ENCODE results near the gene FAM240B. TPM values are rescaled to one million over a fixed set of nuclear protein-coding genes. Genes with fewer than 3 reads are reported as not detected.

FAM240B gene
- total and polyA plus RNA-seq, 2 of the 13 experiments (the other 11 are each of a cell fraction or from before 2014, with no cell fraction given): not detected

DNA sequence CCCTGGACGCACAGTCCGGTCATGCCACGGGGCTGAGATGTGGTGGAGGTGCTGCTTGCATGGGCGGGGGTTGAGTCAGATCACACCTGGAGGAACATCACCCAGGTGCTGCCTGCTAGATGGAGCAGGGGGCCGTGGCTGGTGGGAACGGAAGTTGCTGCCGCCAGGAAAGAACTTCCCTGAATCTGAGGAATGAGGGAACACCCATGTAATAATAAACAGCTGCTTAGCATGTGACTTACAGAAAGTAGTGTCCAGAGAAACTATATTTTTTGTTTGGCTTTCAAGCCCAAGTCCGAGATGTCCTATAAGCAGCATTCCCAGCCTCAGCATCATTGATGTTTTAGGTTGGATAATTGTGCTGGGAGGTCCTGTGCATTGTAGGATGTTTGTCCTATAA is 27.1 kb upstream of the FAM240B start:
- H3K79me2 ChIP-seq (ENCODE audit: insufficient read depth, low read length): no peaks in the 10 kb centered on the region
- POLR2A ChIA-PET: no interaction called here
- in situ Hi-C loops (cut with HindIII; ENCODE audit: extremely low pct_ligation_motif_present, low pct_unique_long_range_greater_than_20kb) (no loop called here), intact Hi-C loops (cut with micrococcal nuclease; ENCODE audit: unreplicated experiment) (no loop called here)
- no peaks in the 10 kb centered on the region for H4K20me1 ChIP-seq (ENCODE audit: insufficient read depth, low read length)
- no TSS peak for BruUV-seq (replicated peaks)
- H2AFZ ChIP-seq (ENCODE audit: low read length): no peak overlapping the region
- no peak for ATAC-seq
- H3K4me2 ChIP-seq (ENCODE audit: low read depth, low read length): no peak overlapping the region
- TF ChIP-seq ZKSCAN8 (CRISPR knock-in tag; IDR thresholded peaks at IDR 0.05; ENCODE audit: borderline replicate concordance): no peak
- TF ChIP-seq ZFP37 (CRISPR knock-in tag; IDR thresholded peaks at IDR 0.05; ENCODE audit: borderline replicate concordance): no peak
- no peak for TF ChIP-seq ZUFSP (CRISPR knock-in tag; IDR thresholded peaks at IDR 0.05; ENCODE audit: borderline replicate concordance)
- no peak for TF ChIP-seq GTF2F1 (IDR thresholded peaks at IDR 0.05; ENCODE audit: low read length)
- no peak for TF ChIP-seq THAP8 (CRISPR knock-in tag; IDR thresholded peaks at IDR 0.05; ENCODE audit: borderline replicate concordance)
- TF ChIP-seq ZNF839 (CRISPR knock-in tag; IDR thresholded peaks at IDR 0.05; ENCODE audit: borderline replicate concordance): no peak
- FAIRE-seq: no peak
- H3K4me1 ChIP-seq (ENCODE audit: insufficient read depth, low read length): no peaks in the 10 kb centered on the region
- WGBS (ENCODE audit: low lambda C conversion rate): 10% methylated on average over 8 of the region's 8 CpGs
- CTCF ChIA-PET (ENCODE audit: low intra/inter-chr PET ratio, low total read pairs): no interaction called here
- no peak overlapping the region for H3K4me3 ChIP-seq (replicated peaks in 1 of 3; ENCODE audit: insufficient read depth in 1 of 3, low read depth in 2 of 3, low read length in 3 of 3)
- no peak for DNase-seq (ENCODE audit: low spot score)
- no peaks in the 10 kb centered on the region for H3K9me3 ChIP-seq (ENCODE audit: low read length)
- H3K27ac ChIP-seq (ENCODE audit: extremely low read length, insufficient read depth, low read length): no peak overlapping the region
- H3K36me3 ChIP-seq (replicated peaks in 1 of 2; ENCODE audit: control insufficient read depth in 1 of 2, insufficient read depth in 2 of 2, low read length in 2 of 2): no peaks in the 10 kb centered on the region
- H3K27me3 ChIP-seq (ENCODE audit: control insufficient read depth in 1 of 2, insufficient read depth in 2 of 2, low read length in 2 of 2): peaks cover 0 to 10% of the 10 kb centered on the region in 2 experiments; a peak in 1 of 5 replicates
- no peak overlapping the region for H3K9ac ChIP-seq (ENCODE audit: insufficient read depth, low read depth, low read length)

- no TSS peak for BruUV-seq (replicated peaks)
- H3K4me3 ChIP-seq (replicated peaks in 1 of 3; ENCODE audit: insufficient read depth in 1 of 3, low read depth in 2 of 3, low read length in 3 of 3): no peak overlapping the region
- TF ChIP-seq PBX3 (CRISPR knock-in tag; IDR thresholded peaks at IDR 0.05; ENCODE audit: borderline replicate concordance): no peak
- no peak overlapping the region for H3K27ac ChIP-seq (ENCODE audit: extremely low read length, insufficient read depth, low read length)
- H3K36me3 ChIP-seq (replicated peaks in 1 of 2; ENCODE audit: control insufficient read depth in 1 of 2, insufficient read depth in 2 of 2, low read length in 2 of 2): no peaks in the 10 kb centered on the region
- ATAC-seq (no peak), DNase-seq (ENCODE audit: low spot score) (no peak), FAIRE-seq (no peak)
- no peak overlapping the region for H3K4me2 ChIP-seq (ENCODE audit: low read depth, low read length)
- H3K4me1 ChIP-seq (ENCODE audit: insufficient read depth, low read length): no peaks in the 10 kb centered on the region
- no peak overlapping the region for H3K9ac ChIP-seq (ENCODE audit: insufficient read depth, low read depth, low read length)
- peaks cover 0 to 10% of the 10 kb centered on the region in 2 experiments; a peak in 1 of 5 replicates for H3K27me3 ChIP-seq (ENCODE audit: control insufficient read depth in 1 of 2, insufficient read depth in 2 of 2, low read length in 2 of 2)
- intact Hi-C loops (cut with micrococcal nuclease; ENCODE audit: unreplicated experiment) (no loop called here), in situ Hi-C loops (cut with HindIII; ENCODE audit: extremely low pct_ligation_motif_present, low pct_unique_long_range_greater_than_20kb) (no loop called here)
- no peaks in the 10 kb centered on the region for H3K9me3 ChIP-seq (ENCODE audit: low read length)
- no peaks in the 10 kb centered on the region for H4K20me1 ChIP-seq (ENCODE audit: insufficient read depth, low read length)
- H3K79me2 ChIP-seq (ENCODE audit: insufficient read depth, low read length): no peaks in the 10 kb centered on the region
- POLR2A ChIA-PET: no interaction called here
- 9% methylated on average over 4 of the region's 4 CpGs for WGBS (ENCODE audit: low lambda C conversion rate)
- CTCF ChIA-PET (ENCODE audit: low intra/inter-chr PET ratio, low total read pairs): no interaction called here
- H2AFZ ChIP-seq (ENCODE audit: low read length): no peak overlapping the region
Observed at GRCh38 chr9:38746303-38746702, 26.4 kb upstream of the FAM240B start.
